GM12892 (cell line): Measurements from ENCODE around the gene CCND1.
A peak's percentile ranks its signal among the peaks of the same experiment; 100 is the strongest.

ENCODE experiments used
- DNase-seq: peaks from one replicate; pipeline ENCODE4 v3.0.0; 2011; ENCODE audit not compliant: insufficient read length
- FAIRE-seq: peaks from 2 replicates; lab custom pipeline; 2011; peaks lifted over from hg19 to GRCh38; lab: Jason Lieb, UNC
- POLR2A ChIP-seq: IDR thresholded peaks from 2 replicates; pipeline ENCODE4 v1.6.1; 2011; ENCODE audit warnings: low read depth, low read length, control low read depth
- POLR2AphosphoS5 ChIP-seq: IDR thresholded peaks from 2 replicates; pipeline ENCODE4 v1.6.1; 2011; ENCODE audit warnings: low read depth, low read length, control low read depth
- TAF1 ChIP-seq: IDR thresholded peaks from 2 replicates; pipeline ENCODE4 v1.6.1; 2011; ENCODE audit warnings: low read depth, mild to moderate bottlenecking, control low read depth, low read length, borderline replicate concordance

Gene CCND1

DNA sequence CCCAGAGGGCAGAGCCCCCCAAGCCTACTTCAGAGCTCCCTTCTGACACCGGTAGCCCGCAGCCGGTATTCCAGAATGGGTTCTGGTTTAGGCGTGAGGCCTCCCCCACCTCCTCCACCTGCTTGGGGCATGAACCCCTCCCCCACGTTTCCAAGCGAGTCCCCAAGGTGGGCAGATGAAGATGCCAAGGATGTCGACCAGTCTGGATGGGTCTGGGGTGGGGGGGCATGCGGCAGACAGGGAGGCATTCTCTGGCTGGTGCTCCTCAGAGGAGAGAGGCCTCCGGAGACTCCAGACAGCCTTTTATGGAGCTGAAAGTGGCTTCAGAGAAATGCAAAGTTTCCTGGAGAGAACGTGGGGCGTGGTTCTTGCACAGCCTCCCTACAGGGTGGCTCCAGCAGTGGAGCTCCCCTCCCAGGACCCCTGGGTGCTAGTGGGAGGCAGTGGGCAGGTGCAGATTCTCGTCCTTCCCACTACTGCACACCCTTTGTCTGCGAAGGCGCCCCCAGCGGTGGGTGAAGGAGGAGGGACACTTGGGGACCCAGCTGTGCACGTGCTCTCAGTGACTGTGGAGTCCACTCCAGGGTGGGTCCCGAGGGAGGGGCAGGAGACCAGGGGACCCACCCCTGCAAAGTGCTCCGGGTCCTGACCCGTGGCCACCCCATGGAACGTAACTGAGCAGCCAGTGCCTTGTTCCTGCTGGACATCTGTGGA lies 4.2 kb downstream of the CCND1 start:
- no peak for FAIRE-seq
- no peak for DNase-seq
- TF ChIP-seq TAF1: no peak
- TF ChIP-seq POLR2AphosphoS5: no peak
- no peak for TF ChIP-seq POLR2A

DNA sequence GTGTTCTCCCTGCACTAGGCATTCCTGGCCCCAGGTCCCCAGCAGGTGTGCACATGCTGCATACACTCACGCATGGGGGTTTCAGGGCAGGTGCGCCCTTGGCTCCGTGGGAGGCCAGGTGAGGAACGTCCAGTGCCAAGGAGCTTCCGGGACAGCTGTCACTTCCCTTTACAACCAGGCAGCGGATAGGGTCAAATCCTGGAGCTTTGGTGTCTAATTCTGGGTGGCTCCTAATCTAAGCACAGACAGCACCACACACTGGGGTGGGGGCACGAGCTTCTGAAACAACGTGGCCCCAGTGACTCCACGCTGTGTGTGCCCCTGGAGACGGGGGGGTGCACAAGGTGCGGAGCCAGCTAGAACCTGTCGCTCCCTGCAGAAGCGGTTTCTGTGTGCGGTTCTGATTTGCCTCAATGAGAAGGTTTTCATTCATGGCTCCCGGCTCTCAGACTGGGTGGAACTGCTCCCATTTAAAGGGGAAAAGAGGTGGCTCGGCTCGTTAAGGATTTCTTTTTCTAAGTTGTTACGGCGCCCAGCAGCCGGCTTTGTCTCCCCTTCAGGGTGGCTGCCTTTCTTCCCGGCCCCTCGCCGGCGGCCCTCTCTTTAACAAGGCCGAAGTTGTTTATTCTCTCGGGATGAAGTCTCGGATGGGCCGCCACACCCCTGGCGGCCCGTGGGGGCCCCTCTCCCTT lies 5.0 kb downstream of the CCND1 start:
- no peak for DNase-seq
- FAIRE-seq: no peak
- TF ChIP-seq POLR2A: no peak

DNA sequence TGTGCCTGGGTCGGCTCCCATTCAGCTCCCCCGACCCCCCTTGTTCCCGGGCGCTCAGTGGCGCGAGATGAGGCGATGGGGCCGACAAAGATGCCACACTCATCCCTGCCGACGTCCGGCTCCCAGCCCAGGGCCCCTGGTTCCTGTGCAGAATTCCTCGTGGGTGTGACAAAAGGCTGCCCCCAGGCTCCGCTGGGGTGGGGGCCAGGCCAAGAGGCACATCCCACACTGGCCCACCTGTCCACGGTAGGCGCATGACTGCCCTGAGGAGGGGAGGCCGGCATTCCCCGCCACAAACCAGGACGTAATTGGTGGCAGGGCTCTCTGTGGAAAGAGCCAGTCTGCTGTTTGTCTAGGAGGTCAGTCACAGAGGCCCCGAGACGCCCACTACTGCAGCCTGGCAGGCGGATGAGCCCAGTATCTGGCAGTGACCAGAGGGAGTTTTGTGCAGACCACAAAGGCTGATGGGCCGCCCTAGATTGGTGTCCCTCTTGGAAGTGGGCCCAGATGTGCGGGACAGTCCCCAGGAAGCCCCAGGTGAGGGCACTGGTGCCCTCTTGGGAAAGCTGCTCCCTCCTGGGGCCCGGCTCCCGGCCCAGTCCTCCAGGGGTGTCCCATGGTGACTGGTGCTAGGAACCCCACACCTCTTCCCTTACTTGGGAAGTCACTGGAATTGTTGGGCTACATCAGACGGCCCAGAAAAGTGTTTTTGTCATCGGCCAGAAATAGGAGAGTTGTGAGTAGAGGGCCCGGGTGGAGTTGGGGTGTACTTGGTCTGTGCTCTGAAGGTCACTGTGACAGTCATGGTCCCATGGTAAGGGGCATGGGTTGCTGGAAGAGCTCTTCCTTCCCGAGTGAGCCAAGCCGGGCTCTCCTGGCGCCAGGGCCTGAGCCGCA lies 5.8 kb downstream of the CCND1 start:
- DNase-seq: no peak
- FAIRE-seq: no peak

DNA sequence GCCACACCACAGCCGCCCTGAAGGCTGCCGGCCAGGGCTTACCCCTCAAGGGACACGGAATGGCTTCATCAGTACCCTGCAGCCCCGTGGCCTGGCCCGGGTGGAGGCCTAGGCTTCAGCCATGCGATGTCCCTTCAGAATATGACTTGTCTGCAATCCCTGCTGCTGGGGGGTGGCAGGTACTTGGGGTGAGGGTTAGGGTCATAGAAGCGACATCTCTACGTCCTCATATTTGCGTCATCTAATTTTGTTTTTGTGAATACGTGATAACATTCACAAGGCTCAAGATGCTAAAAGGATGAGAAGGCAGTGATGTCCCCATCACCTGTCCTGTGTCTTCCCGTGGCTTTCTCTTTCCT lies 6.4 kb downstream of the CCND1 start:
- TF ChIP-seq POLR2A (no peak), TAF1 (no peak), POLR2AphosphoS5 (no peak)
- DNase-seq: no peak
- FAIRE-seq: no peak

More for the DNA sequence above, 5.8 kb downstream of the CCND1 start:
- no peak for TF ChIP-seq POLR2A
- TF ChIP-seq TAF1: no peak
- TF ChIP-seq POLR2AphosphoS5: no peak

DNA sequence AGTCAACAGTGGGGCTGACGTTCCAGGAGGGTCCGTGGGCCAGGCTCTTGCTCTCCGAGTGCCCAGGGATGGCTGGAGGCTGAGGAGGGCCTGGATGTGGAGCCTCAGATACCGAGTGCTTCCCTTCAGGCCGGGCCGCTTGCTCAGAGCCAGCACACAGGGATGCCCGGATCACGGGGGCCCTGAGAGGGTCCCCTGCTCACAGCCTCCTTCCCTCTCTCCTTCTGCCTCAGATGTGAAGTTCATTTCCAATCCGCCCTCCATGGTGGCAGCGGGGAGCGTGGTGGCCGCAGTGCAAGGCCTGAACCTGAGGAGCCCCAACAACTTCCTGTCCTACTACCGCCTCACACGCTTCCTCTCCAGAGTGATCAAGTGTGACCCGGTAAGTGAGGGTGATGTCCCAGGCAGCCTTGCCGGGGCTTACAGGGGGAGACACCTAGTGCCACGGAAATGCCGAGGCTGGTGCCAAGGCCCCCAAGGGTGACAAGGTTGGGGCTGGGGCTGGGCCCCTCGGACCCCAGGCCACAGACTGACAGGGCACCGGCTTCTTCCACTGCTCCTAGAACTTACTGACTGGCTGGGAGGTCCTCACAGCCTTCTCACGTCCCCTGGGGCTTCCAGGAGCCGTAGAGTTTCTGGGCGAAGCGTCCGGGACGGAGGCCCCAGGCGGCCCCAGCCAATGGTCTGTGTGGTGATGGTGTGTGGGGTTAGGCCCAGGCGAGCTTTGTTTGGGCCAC lies 7.0 kb downstream of the CCND1 start:
- FAIRE-seq (no peak), DNase-seq (no peak)
- TF ChIP-seq TAF1 (no peak), POLR2A (no peak), POLR2AphosphoS5 (no peak)

DNA sequence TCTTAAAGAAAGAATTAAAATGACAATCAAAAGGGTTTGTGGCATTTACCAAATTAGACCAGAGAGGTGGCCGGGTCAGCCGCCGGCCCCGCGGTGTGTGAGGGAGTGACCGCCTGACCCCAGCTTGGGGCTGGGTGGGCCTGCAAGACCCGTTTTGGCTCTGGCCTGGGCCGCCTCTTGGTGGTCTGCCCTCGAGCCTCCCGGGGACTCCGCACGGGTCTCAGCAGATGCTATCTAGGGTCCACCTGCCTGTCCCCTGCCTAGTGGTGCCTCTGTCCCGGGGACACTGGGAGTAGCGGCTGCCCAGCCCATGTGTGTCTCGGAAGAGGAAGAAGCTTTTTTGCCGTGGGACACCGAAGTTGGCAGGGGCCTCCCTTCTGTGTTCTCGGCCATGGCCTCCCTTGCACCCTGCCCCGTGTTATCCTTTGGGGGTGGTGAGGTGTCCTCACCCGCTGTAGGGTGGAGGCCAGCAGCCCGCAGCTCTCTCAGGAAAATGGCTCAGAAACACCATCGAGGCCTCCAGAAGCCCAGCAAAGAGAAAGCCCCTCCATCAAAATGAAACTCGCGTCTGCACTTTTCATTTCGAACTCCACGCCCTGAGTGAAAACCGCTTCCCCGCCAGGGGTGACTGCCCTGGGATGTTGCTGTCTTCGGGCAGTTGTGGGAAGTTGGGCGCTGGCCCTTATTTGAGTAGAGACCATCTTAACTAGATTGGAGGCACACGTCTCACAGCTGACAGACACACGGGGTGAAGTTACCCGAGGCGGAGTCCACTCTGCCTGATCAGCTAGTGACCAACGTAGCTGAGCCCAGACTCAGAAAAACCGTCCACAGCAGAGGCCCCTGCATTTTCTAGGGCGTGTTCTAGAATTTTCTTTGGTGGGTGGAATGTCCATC lies 8.0 kb downstream of the CCND1 start:
- TF ChIP-seq TAF1: no peak
- TF ChIP-seq POLR2AphosphoS5: no peak
- TF ChIP-seq POLR2A: no peak
- FAIRE-seq (no peak), DNase-seq (no peak)

DNA sequence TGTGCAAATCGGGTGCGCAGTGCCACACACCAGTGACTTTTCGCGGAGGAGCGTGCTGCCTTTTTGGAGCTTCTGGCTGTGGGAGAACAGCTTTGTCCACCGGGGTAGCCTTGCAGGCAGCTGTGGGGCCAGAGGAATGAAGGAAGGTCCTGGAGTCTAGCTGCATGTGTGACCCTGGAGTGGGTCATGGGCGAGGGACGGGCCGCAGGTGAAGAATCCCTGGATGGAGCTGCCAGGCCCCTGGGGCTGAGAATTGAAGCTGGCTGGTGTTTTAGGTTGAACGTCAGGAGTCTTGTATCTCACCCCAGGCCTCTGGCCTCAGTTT lies 8.6 kb downstream of the CCND1 start:
- DNase-seq (no peak), FAIRE-seq (no peak)
- no peak for TF ChIP-seq POLR2A
- no peak for TF ChIP-seq TAF1
- no peak for TF ChIP-seq POLR2AphosphoS5

DNA sequence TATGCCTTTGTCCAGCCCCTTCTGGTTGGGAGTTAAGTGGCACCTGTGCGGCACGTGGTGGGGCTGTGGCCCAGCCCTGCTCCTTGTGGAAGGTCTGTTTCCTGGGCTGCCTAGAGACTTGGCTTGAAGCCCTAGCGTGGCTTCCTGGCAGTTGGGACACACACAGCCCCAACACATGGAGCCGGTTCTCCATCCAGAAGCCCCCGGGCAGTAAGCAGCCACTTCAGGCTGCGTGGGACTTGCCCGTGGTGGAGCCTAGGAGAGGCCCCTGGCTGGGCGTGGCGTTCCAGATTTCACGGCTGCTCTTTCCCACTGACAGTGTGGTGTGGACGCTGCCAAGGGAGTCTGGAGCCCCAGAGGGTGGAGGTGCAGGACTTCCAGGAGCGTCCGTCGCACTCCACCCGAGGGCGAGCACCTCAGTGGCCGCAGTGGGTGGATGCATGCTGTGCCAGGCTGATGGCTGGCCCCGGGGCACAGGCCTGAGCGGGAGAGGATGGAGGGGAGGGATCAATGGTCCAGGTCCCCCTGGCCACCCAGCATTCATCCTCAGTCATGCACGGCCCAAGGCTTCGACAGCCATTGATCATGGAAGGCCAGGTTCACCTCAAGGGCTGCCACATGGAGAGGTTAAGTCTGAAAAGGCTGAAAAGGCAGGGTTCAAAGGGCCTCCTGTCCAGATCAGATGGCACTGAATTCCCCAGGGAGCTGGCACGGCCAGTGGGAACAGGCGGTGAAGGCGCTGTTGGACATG lies 9.3 kb downstream of the CCND1 start:
- TF ChIP-seq TAF1: no peak
- TF ChIP-seq POLR2AphosphoS5: no peak
- TF ChIP-seq POLR2A: no peak
- FAIRE-seq: no peak
- DNase-seq: no peak

DNA sequence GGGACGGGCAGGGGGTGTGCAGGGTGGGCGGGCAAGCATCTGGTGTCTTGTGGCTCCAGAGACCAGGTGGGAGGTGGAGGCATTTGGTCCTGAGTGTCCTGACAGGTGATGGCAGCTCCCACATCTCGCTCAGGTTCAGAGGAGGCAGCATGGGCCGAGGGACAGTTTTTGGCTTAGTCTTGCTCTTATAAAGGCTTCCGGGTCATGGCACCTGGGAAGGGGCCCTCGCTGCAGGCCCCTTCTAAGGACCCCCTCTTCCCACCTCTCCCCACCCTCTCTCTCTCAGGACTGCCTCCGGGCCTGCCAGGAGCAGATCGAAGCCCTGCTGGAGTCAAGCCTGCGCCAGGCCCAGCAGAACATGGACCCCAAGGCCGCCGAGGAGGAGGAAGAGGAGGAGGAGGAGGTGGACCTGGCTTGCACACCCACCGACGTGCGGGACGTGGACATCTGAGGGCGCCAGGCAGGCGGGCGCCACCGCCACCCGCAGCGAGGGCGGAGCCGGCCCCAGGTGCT lies 9.9 kb downstream of the CCND1 start:
- DNase-seq (no peak), FAIRE-seq (peak; percentile 9)
- no peak for TF ChIP-seq POLR2AphosphoS5
- TF ChIP-seq POLR2A: no peak
- no peak for TF ChIP-seq TAF1
